ENCODE results near the gene FOXN4.

GRCh38 chr12:109234012-109234411 lies 75.1 kb downstream of the FOXN4 start:
- TF ChIP-seq CTCF (IDR thresholded peaks at IDR 0.05) = no peak
- TF ChIP-seq ZFX (IDR thresholded peaks at IDR 0.05; ENCODE audit: borderline replicate concordance) = no peak

Measured in 22Rv1 (cell line).